Measurements from ENCODE around the gene BRD3. TPM values are rescaled to one million over a fixed set of nuclear protein-coding genes. Genes with fewer than 3 reads are reported as not detected.

BRD3 gene
- total RNA-seq, 1 donor from 2014 or later: 39.6 TPM

GRCh38 chr9:133981958-133982681, 85.7 kb downstream of the BRD3 start:
- Mint-ChIP-seq H3K27ac (ENCODE audit: unreplicated experiment) (no peak overlapping the region), H3K9me3 (ENCODE audit: unreplicated experiment) (no peaks in the 10 kb centered on the region), H3K27me3 (ENCODE audit: low read depth, unreplicated experiment) (no peaks in the 10 kb centered on the region), H3K4me1 (ENCODE audit: low read depth, unreplicated experiment) (peaks cover 6% of the 10 kb centered on the region), H3K4me3 (ENCODE audit: unreplicated experiment) (no peak overlapping the region), H3K36me3 (ENCODE audit: low read depth, unreplicated experiment) (peaks cover 11% of the 10 kb centered on the region)
- Histone ChIP-seq H2AFZ (ENCODE audit: low read depth, low read length) (no peak overlapping the region), H3K4me3 (ENCODE audit: insufficient read depth, low read depth, low read length) (no peak overlapping the region), H4K20me1 (ENCODE audit: insufficient read depth, low read length) (peaks cover 98% of the 10 kb centered on the region), H3K36me3 (ENCODE audit: insufficient read depth, low read length) (peaks cover 2% of the 10 kb centered on the region), H3K4me1 (ENCODE audit: insufficient read depth, low read length) (peaks cover 15% of the 10 kb centered on the region), H3K27me3 (ENCODE audit: insufficient read depth, low read length) (no peaks in the 10 kb centered on the region), H3K27ac (ENCODE audit: low read depth, low read length) (no peak overlapping the region), H3K79me2 (ENCODE audit: insufficient read depth, low read length) (peaks cover 98% of the 10 kb centered on the region), H3K4me2 (ENCODE audit: low read length) (no peak overlapping the region), H3K9me3 (ENCODE audit: insufficient read depth, low read depth, low read length) (no peaks in the 10 kb centered on the region), H3K9ac (ENCODE audit: low read length) (no peak overlapping the region)
- no peak for DNase-seq (ENCODE audit: low read depth)
- TF ChIP-seq CTCF (IDR thresholded peaks at IDR 0.05; ENCODE audit: insufficient read depth, low read depth, low read length): no peak
- TF ChIP-seq EZH2 (IDR thresholded peaks at IDR 0.05; ENCODE audit: insufficient read depth, low read length): no peak
- no peak for FAIRE-seq

GRCh38 chr9:133981589-133981957, 86.3 kb downstream of the BRD3 start:
- Histone ChIP-seq H4K20me1 (ENCODE audit: insufficient read depth, low read length) (peaks cover 99% of the 10 kb centered on the region), H3K27me3 (ENCODE audit: insufficient read depth, low read length) (no peaks in the 10 kb centered on the region), H3K9ac (ENCODE audit: low read length) (no peak overlapping the region), H3K4me1 (ENCODE audit: insufficient read depth, low read length) (peaks cover 15% of the 10 kb centered on the region), H3K4me2 (ENCODE audit: low read length) (no peak overlapping the region), H3K79me2 (ENCODE audit: insufficient read depth, low read length) (peaks cover 98% of the 10 kb centered on the region), H2AFZ (ENCODE audit: low read depth, low read length) (no peak overlapping the region), H3K27ac (ENCODE audit: low read depth, low read length) (no peak overlapping the region), H3K36me3 (ENCODE audit: insufficient read depth, low read length) (peaks cover 2% of the 10 kb centered on the region), H3K4me3 (ENCODE audit: insufficient read depth, low read depth, low read length) (no peak overlapping the region), H3K9me3 (ENCODE audit: insufficient read depth, low read depth, low read length) (no peaks in the 10 kb centered on the region)
- Mint-ChIP-seq H3K9me3 (ENCODE audit: unreplicated experiment) (no peaks in the 10 kb centered on the region), H3K36me3 (ENCODE audit: low read depth, unreplicated experiment) (peaks cover 11% of the 10 kb centered on the region), H3K4me3 (ENCODE audit: unreplicated experiment) (no peak overlapping the region), H3K27me3 (ENCODE audit: low read depth, unreplicated experiment) (no peaks in the 10 kb centered on the region), H3K27ac (ENCODE audit: unreplicated experiment) (no peak overlapping the region), H3K4me1 (ENCODE audit: low read depth, unreplicated experiment) (peaks cover 4% of the 10 kb centered on the region)
- FAIRE-seq (no peak), DNase-seq (ENCODE audit: low read depth) (no peak)
- TF ChIP-seq EZH2 (IDR thresholded peaks at IDR 0.05; ENCODE audit: insufficient read depth, low read length) (no peak), CTCF (IDR thresholded peaks at IDR 0.05; ENCODE audit: insufficient read depth, low read depth, low read length) (no peak)

Data from astrocyte (in vitro differentiated cells and primary cell).